ENCODE data around the gene CLCNKA. TPM values are rescaled to one million over a fixed set of nuclear protein-coding genes. Genes with fewer than 3 reads are reported as not detected.

CLCNKA gene
- polyA plus RNA-seq, 1 donor (not counting 4 experiments of a cell fraction or from before 2014, with no cell fraction given): not detected

- Histone ChIP-seq H3K79me2 (ENCODE audit: control insufficient read depth, insufficient read depth, low read length) (no peaks in the 10 kb centered on the region), H3K9me1 (ENCODE audit: control insufficient read depth, extremely low read depth, insufficient read depth, low read length) (no peaks in the 10 kb centered on the region), H2AFZ (ENCODE audit: control insufficient read depth, low read length) (no peak overlapping the region), H3K4me2 (ENCODE audit: control insufficient read depth, extremely low read depth, insufficient read depth, low read depth, low read length) (no peak overlapping the region), H3K4me1 (ENCODE audit: control insufficient read depth, extremely low read depth, insufficient read depth, low read length) (peaks cover 2% of the 10 kb centered on the region), H3K4me3 (ENCODE audit: control insufficient read depth in 2 of 3, extremely low read depth in 1 of 3, insufficient read depth in 2 of 3, low read depth in 1 of 3, low read length in 3 of 3) (no peak overlapping the region), H3K27me3 (ENCODE audit: control insufficient read depth, extremely low read depth, insufficient read depth, low read length) (peaks cover 9% of the 10 kb centered on the region), H4K20me1 (ENCODE audit: control insufficient read depth, extremely low read depth, insufficient read depth, low read length) (no peaks in the 10 kb centered on the region), H3K36me3 (ENCODE audit: control insufficient read depth in 2 of 2, extremely low read depth in 1 of 2, insufficient read depth in 2 of 2, low read length in 2 of 2) (no peaks in the 10 kb centered on the region), H3K9me3 (ENCODE audit: control insufficient read depth, low read depth, low read length) (no peaks in the 10 kb centered on the region), H3K9ac (ENCODE audit: control insufficient read depth, extremely low read depth, insufficient read depth, low read length) (no peak overlapping the region), H3K27ac (ENCODE audit: control insufficient read depth, insufficient read depth, low read length) (no peak overlapping the region)
- no peak for TF ChIP-seq CTCF (optimal IDR thresholded peaks at IDR 0.05 in 1 of 3, IDR thresholded peaks at IDR 0.05 in 1 of 3, conservative IDR thresholded peaks at IDR 0.05 in 1 of 3; ENCODE audit: extremely low read depth in 1 of 3, insufficient read depth in 2 of 3, low read length in 3 of 3)
- TF ChIP-seq EZH2 (IDR thresholded peaks at IDR 0.05; ENCODE audit: low read length): no peak
- DNase-seq (ENCODE audit: low read depth, low spot score) (no peak), FAIRE-seq (no peak)
- dilution Hi-C loops (cut with MboI; ENCODE audit: extremely low pct_ligation_motif_present, low sequenced_read_pairs): no loop called here
Measured at GRCh38 chr1:16066245-16066644, 44.4 kb downstream of the CLCNKA start.

GRCh38 chr1:16067127-16067768 lies 45.4 kb downstream of the CLCNKA start:
- H2AFZ ChIP-seq (ENCODE audit: control insufficient read depth, low read length): no peak overlapping the region
- DNase-seq (ENCODE audit: low read depth, low spot score): no peak
- H3K4me1 ChIP-seq (ENCODE audit: control insufficient read depth, extremely low read depth, insufficient read depth, low read length): peaks cover 2% of the 10 kb centered on the region
- H3K4me2 ChIP-seq (ENCODE audit: control insufficient read depth, extremely low read depth, insufficient read depth, low read depth, low read length): no peak overlapping the region
- no peaks in the 10 kb centered on the region for H3K36me3 ChIP-seq (ENCODE audit: control insufficient read depth in 2 of 2, extremely low read depth in 1 of 2, insufficient read depth in 2 of 2, low read length in 2 of 2)
- peaks cover 11% of the 10 kb centered on the region for H3K27me3 ChIP-seq (ENCODE audit: control insufficient read depth, extremely low read depth, insufficient read depth, low read length)
- no peak overlapping the region for H3K27ac ChIP-seq (ENCODE audit: control insufficient read depth, insufficient read depth, low read length)
- H3K9ac ChIP-seq (ENCODE audit: control insufficient read depth, extremely low read depth, insufficient read depth, low read length): no peak overlapping the region
- no peaks in the 10 kb centered on the region for H3K9me3 ChIP-seq (ENCODE audit: control insufficient read depth, low read depth, low read length)
- no peak overlapping the region for H3K4me3 ChIP-seq (ENCODE audit: control insufficient read depth in 2 of 3, extremely low read depth in 1 of 3, insufficient read depth in 2 of 3, low read depth in 1 of 3, low read length in 3 of 3)
- no peak for FAIRE-seq
- H4K20me1 ChIP-seq (ENCODE audit: control insufficient read depth, extremely low read depth, insufficient read depth, low read length): no peaks in the 10 kb centered on the region
- dilution Hi-C loops (cut with MboI; ENCODE audit: extremely low pct_ligation_motif_present, low sequenced_read_pairs): no loop called here
- H3K79me2 ChIP-seq (ENCODE audit: control insufficient read depth, insufficient read depth, low read length): no peaks in the 10 kb centered on the region
- H3K9me1 ChIP-seq (ENCODE audit: control insufficient read depth, extremely low read depth, insufficient read depth, low read length): no peaks in the 10 kb centered on the region
- TF ChIP-seq EZH2 (IDR thresholded peaks at IDR 0.05; ENCODE audit: low read length) (no peak), CTCF (optimal IDR thresholded peaks at IDR 0.05 in 1 of 3, IDR thresholded peaks at IDR 0.05 in 1 of 3, conservative IDR thresholded peaks at IDR 0.05 in 1 of 3; ENCODE audit: extremely low read depth in 1 of 3, insufficient read depth in 2 of 3, low read length in 3 of 3) (no peak)
